Measurements from ENCODE around the gene CMSS1.

- TF ChIP-seq SMC3 (IDR thresholded peaks at IDR 0.05; ENCODE audit: low read depth, low read length) (no peak), CTCF (IDR thresholded peaks at IDR 0.05) (no peak), EZH2phosphoT487 (IDR thresholded peaks at IDR 0.05; ENCODE audit: borderline replicate concordance, low read depth) (no peak), GATA2 (CRISPR knock-in tag; IDR thresholded peaks at IDR 0.05) (no peak), TAF1 (IDR thresholded peaks at IDR 0.05; ENCODE audit: borderline replicate concordance, low read depth, low read length) (no peak), RAD21 (IDR thresholded peaks at IDR 0.05; ENCODE audit: low read length) (no peak), NFIC (IDR thresholded peaks at IDR 0.05; ENCODE audit: borderline replicate concordance) (no peak), FOXM1 (IDR thresholded peaks at IDR 0.05; ENCODE audit: low read depth) (no peak), JUND (IDR thresholded peaks at IDR 0.05) (no peak)
- TF ChIP-seq, protein P1, sequence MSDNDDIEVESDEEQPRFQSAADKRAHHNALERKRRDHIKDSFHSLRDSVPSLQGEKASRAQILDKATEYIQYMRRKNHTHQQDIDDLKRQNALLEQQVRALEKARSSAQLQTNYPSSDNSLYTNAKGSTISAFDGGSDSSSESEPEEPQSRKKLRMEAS (IDR thresholded peaks at IDR 0.05; ENCODE audit: low read depth): no peak
Observed at GRCh38 chr3:99772671-99773070, 45.0 kb upstream of the CMSS1 start.

Measured in SK-N-SH (cell line).